HTERT RPE-1 (cell line): ENCODE data around the gene GALNT2.

Source experiments
- in situ Hi-C: fragments of 300-500 bp; cut with MboI; formaldehyde crosslinking; loops from 4 replicates; pipeline ENCODE4 v1.14.3; 2020; ENCODE audit warnings: low sequenced_read_pairs

The GALNT2 gene

DNA sequence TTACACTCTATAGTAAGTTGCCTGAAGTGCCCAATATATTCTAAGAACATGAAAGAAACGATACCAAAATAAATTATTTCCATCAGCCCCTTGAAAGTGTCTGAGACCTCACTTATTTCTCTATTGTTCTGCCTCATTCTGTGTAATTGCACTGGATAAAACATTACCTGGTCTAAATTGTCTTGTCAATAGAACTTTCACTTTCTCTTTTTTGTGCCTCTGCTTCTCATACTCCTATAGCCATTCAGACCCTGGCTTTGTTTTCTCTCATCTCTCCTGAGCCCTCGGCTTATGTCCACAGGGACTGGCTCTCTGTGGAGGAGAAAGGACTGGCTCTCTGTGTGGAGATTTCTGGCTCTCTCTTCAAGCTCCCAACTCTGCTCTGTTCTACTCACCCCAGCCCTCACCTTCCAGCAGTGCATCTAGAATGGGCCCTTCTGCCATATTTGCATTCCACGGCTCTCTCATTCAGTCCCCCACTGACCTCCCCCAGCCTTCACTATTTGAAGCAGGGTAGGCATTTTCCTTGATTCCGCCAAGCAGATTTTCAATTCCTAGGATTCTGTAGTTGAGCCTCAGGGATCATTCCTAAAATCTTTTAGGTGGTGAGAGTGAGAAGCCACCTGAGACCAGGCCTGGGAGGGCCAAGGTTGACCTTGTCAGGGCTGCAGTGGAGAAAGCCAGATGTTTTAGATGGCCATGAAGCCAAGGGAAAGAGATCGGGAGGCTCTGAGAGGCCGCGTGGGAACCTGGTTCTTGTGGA lies 15.9 kb upstream of the GALNT2 start:
- in situ Hi-C loops: no loop called here

DNA sequence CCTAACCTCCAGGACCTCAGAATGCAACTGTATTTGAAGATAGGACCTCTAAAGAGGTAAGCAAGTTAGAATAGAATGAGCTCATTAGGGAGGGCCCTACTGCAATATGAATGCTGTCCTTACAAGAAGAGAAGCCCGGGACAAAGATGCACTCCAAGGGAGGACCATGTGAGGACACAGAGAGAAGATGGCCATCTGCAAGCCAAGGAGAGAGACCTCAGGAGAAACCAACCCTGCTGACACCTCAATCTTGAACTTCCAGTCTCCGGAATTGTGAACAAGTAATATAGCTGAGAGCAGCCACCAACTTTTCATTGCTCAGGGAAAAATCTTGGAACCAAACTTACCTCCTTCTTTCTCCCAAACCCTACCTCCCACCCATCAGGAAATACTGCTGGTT lies 15.0 kb upstream of the GALNT2 start:
- in situ Hi-C loops: no loop called here

DNA sequence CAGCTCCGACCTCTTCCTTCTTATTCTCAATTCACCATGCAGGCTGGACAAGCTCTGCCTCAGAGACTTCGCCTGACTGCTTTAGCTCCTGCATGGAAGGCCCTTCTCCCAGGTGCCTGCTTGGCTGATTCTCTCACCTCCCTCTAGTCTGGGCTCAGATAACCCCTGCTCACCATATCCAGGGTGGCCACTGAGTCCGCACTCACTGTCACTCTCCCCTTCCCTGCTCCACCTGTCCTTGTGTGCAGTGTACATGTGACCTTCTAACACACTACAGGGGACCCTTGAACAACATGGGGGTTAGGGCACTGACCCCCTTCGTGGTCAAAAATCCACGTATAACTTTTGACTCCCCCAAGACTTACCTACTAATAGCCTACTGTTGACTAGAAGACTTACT lies 14.4 kb upstream of the GALNT2 start:
- in situ Hi-C loops: no loop called here

DNA sequence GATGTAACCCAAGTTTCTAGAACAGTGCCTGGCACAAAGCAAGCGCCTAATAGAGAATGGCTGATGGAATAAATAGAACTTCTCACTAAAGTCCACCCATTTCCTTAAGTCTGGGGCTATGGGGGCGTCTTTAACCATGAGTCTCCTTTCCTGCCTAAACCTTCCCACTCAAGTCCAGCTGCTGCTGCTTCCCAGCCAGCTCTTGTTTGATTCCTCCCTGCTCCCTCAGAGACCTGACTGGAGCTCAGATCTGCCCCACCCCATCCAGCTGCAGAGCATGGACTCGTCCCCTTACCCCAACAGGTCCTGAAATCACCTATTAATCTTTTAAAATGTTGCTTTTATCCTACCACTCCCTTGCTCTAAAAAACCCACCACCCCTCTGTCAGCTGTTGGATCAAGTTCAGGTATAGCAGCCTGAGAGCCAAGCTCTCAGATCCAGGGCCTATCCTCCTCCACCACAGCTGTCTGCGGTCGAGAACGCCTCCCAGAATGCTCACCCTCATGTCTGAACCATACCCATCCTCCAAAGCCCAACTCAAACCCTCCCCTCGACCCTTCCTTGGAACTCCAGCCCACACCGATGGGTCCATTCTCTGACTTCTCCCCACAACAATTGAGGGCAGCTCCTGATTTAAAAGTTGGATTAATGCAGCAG lies 12.8 kb upstream of the GALNT2 start:
- in situ Hi-C loops: no loop called here

DNA sequence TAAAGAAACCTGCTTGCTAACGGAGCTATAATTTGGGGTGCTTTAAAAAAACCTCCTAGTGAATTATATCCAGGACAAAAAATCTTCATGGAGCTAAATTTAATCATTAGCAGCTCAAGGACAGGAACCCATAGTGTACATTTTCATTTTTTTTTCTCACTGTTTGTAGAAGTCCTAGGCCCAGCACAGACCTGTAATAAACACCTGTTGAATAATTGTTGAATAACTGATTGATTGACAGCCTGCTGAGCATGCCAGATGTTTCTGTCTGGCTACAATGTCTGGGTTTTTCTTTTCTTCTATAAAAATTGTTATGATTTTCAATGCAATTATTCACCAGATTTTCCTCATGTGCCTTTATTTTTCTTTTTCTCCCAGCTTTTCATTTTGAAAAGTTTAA lies 10.9 kb upstream of the GALNT2 start:
- in situ Hi-C loops: no loop called here

DNA sequence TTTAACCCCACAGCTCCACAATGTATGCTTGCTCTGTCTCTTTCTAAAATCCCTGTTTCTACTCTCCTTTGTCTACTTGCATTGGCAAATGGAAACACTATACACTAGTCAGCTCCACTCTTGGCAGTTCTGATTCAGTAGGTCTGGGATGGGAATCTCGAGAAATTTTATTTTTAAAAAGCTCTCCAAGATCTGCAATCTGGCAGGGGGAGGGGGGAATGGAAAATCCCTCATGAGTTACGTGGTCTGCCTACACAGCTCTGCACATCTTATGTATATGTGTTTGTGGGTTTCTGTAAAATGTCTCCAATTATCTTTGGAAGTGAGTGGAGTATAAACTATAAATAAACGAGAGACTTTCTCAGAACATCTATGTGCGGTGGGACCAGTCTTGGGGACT lies 9.9 kb upstream of the GALNT2 start:
- in situ Hi-C loops: no loop called here

DNA sequence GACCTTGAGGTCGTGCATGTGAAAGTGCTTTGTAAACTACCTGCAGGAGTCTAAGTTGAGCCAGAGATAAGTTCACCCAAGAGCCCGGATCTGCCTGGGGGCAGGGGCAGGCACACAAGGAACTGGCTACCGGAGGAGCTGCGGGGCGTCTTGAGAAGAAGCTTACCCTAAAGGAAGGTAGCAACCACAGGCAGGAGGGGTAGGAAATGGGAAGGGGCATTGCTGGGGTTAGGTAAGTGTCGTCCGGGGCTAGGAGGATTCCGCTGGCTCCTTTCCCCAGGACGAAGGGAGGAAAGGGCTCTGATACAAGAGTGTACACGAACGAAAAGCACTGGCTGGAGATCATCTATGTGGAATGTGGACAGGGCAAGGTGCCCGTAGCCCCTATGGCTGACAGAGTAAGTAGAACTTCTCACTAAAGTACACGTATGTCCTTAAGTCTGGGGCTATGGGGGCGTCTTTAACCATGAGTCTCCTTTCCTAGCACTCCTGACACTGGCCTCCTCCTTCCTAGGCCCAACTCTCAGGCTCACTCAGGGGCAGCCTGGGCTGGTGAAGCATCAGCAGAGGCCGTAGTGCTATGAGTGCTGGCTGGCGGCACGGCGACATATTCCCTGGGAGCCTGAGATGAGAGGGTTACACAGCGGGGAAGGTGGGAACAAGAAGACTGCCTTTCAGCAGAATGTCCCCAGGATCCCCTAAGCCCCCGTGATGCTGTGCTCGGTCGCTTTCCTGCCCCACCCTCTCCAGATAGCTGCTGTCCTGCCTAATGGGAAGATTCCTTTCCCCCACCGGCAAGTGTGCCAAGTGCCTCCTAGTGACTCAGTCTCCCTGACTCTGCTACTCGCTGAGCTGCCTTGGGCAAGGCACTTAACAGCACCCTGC lies 9.1 kb upstream of the GALNT2 start:
- in situ Hi-C loops: no loop called here

DNA sequence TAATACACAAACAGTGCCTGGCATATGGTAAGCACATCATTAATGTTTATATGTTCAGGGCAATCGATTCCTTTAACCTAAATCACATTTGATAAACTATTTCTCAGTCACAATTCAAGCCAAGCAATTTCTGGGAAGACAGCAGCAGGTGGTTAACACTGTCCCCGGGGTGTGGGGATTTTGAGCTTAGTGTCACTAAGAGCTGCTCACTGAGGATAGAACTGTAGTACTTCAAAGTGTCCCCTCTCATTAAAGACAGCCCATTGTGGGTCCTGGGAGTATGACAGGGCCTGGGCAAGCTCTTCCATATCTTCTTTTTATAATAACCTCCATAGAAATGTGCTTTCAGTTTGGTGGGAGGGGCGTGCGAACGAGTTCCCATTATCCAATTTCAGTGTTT lies 8.4 kb upstream of the GALNT2 start:
- in situ Hi-C loops: no loop called here

DNA sequence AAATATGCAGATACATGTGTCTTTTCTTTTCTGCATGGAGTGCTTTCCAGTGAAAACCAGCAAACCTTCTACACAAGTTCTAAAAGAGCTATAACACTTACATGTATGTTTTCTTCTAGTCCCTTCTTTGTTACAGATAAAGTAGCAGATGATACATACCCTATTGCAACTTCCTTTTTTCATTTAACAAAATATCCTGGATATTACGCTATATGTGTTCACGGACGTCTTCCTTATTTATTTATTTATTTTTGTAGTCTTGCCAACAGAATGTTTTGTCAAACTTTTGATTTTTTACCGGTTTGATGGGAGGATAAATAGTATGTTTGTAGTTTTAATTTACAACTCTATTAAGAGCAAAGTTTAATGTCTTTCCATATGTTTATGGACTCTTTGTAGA lies 5.2 kb upstream of the GALNT2 start:
- in situ Hi-C loops: no loop called here

DNA sequence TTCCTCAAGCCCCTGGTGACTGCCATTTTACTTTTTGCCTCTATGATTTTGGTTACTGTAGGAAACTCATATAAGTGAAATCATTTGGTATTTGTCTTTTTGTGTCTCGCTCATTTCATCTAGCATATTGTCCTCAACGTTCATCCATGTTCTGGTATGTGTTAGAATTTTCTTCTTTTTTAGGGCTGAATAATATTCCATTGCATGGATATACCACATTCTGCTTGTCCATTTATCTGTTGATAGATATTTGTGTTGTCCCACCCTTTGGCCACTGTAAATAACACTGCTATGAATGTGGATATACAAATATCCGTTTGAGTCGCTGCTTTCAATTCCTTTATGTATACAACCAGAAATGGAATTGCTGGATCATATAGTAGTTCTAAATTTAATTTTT lies 4.5 kb upstream of the GALNT2 start:
- in situ Hi-C loops: no loop called here

DNA sequence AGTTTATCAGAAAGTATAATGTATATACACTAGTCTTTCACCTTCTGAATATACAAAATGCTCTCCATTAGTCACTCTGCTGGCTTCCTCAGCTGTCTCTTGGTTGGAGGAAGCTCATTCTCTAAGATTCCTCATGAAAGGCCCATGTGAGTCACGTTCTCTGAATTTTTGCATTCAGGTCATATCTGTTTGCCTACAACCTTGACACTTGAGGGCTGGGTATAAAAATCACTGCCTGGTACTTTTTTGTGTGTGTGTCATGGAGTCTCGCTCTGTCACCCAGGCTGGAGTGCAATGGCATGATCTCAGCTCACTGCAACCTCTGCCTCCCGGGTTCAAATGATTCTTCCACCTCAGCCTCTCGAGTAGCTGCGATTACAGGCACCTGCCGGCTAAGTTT lies 2.8 kb upstream of the GALNT2 start:
- in situ Hi-C loops: no loop called here

DNA sequence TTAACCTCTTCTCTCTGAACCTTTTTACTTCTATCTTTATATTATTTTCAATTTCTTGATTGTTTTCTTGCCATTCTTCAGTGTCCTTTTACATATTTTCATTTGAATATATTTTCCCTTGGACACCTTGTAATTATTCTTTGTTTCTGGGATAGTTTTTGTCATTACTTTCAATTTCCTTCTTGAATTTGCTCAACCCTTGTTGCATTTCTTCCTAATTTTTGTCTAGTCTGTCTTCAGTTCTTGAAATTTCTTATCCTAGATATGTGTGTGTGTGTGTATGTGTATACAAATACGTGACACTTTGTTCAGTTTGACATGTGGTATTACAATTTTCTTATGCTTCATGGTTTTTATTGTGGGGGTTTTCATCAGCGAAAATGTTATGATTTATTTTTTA lies 1.9 kb upstream of the GALNT2 start:
- in situ Hi-C loops: no loop called here

DNA sequence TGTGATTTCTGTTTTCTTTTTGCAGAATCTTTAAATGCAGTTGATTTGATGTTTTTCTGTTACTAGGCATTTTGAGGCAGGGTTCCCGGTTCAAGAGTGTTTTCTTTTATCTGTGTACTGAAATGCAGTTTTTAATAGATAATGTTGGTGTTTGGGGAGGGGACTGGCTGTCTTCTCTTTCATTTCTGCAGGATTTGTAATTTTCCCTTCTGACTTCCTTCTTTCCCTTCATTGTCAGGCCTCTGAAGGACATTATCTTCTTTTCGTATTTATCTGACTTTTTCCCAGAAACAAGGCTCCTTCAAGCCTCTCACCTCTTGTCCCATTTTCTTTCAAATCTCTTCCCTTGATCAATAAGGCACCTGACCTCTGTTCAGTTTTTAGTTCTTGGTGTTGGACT lies 1.5 kb upstream of the GALNT2 start:
- in situ Hi-C loops: no loop called here

DNA sequence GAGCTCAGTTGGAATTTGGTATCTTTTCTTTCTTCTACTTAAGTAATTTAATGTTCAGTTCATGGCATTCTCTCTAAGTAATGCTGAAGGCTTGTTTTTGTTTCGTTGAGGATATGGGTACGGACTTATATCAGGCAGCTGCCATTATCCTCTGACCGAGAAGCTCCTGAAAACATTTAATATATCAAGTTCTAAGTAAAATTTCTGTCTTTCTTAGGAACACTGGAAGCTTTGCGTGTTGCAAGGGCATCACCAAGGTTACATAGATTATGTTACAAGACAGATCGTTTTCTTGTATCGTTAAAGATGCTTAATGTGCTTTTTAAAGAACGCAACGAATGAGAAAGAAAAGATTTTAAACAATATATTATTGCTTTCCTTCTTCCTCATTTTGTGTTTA lies 1.0 kb upstream of the GALNT2 start:
- in situ Hi-C loops: no loop called here

DNA sequence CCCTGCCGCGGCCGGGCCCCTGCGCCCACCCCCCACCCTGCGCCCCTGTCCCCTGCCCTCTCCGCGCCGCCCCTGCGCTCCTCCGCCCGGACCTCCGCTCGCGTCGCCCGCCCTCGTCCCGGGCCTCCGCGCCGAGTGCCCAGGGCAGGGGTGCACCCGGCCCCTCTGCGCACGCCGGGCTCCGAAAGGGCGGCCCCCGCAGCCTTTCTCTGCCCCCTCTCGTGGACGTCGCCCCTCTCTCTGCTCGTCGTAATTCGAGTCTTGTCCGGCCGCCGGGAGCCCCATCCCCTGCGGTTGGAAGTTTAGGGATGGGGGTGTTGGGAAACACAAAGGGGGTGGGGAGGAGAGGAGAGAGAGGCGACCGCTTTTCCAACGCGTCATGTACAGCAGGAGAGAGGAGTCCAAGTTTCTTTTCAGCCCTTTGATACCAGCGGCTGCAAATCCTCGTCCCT lies 407 bp downstream of the GALNT2 start:
- in situ Hi-C loops: no loop called here

DNA sequence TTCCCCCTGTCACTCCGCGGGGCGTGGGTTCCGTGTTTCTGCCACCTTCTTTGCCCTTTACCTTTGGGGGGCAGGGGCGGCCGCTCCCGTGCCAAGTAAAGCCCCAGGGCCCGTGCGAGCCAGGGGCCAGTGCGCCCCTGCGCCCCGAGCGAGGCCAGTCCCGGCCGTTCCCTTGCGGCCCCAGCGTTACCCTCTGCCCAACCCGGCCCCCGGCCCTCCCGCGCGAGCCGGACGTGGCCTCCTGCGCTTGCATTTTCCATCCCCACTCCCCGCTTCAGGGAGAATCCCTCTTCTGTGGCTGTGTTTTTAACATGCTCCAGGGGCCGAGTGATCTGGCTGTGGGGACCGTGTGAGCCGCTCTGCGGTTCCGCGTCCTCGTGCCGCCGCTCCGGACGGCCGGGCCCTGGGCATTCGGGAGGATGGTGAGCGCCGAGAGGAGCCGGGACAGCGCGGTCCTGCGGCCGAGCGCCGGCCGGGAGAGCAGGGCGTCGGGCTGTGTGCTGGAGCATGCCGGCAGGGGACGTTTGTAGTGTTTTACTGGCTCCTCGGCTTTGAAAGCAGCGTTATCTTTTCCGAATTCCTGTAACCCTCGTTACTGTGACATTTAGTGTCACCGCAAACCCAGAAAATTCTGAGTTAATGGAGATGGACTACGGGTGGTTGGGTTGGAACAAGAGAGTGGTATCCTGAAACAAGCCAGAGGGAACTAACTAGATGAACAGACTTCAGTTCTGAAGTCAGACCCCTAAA lies 1.0 kb downstream of the GALNT2 start:
- in situ Hi-C loops: no loop called here

DNA sequence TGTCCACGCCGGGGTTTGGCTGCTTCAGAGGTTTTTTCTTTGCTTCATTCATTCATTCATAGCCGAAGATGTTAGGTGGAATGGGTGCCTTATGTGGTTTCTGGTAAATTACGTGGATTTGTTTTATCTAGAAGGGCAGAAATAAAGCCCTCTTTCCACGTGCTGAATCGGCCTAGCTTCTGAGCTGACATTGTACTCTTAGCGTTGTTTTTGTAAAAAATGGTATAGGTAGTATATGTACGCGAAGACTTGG lies 1.5 kb downstream of the GALNT2 start:
- in situ Hi-C loops: no loop called here

DNA sequence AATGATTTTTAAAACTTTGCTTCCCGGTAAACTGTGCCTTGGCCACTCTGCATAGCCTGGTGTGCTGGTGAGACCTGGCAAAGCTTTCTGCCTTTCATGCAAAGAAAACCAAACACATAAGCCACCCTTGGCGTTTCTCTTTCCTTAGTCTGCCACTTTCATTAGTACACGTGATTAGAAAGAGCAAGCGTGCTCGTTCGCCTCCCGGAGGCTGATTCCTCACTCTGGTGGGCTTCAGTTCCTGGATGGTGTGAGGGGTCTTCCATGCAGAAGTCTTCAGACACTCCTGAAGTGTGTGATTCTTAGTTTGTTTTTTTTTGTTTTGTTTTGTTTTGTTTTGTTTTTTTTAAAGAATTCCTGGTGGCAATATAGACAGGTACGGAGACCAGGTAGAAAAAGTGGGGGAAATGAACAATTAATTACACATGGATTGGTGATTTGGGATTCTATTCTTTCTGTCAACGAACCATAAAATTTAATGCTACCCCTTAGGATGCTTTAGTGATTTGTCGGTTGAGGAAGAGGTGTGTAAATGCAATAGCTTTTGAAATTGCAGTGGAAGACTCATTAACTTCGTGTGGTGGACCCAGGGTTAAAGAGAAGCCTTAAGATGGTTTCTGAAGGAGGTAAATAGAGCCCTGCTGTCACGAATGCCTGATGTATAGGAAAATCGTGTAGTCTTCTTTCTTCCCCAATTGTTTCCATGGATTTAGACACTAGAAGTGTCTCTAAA lies 2.1 kb downstream of the GALNT2 start:
- in situ Hi-C loops: no loop called here

DNA sequence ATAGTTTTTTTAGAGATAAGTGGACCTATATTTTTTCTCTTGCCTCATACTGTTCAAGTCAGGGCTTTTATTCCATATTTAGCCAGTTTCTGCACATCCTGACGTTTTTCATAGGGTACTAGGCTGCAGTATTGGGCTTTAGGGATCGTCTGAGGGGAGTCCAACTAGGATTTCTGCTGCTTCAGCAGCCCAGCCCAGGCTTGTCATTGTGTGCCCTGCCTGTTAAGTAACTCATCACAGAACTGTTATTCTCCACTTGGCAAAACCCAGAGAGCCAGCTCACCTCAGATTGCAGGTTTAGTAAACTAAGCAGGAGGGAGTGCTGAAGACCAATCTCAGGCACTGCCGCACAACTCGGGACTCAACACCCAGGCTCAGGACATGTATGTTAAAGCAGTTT lies 2.8 kb downstream of the GALNT2 start:
- in situ Hi-C loops: no loop called here

DNA sequence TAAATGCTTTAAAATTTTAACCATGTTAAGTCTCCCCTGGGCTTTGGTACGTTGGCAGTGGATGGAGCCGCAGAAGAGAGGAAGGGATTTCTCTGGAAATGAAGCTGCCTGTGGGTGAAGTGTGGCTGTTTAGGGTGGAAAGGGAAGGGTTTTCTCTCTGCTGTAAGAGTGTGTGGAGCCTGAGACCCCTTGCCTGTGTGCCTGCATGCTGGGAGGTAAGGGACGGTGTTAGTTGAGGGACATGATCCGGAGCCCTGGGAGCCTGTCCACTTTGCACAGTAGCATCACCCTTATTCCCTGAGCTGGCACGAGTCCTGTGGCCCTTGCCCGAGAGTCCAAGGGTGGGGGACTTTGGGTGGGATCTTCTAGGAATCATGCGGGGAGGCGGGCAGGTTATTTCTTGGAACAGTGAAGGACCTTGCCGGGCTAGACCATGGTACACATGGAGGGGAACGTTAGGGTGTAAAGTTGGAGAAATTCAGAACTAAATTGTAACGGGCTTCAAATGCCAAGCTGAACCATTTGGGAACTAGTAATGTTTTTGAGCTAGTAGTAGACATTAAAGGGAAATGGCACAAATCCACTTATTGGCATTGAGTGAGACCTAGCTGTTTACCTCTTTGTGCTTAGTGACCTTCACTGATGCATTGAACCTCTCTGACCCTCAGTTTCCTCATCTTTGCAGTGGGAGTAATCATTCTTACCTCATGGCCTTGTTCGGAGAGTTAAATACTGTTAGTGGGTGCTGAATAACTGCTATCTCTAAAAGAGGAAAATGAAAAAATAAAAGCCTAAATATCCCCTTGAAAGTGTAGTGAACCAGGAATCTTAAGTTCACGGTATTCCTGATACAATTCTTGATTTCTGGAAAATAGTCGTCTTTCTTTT lies 3.5 kb downstream of the GALNT2 start:
- in situ Hi-C loops: no loop called here
